NB4 (cell line): Measurements from ENCODE around the gene ELMOD2.

Experiments used
- DNase-seq: peaks from one replicate; pipeline ENCODE4 v3.0.0; 2010; ENCODE audit warnings: low read depth
- H3K4me3 ChIP-seq: one replicate; pipeline ENCODE4 v1.5.1; 2011; ENCODE audit warnings: mild to moderate bottlenecking, low read depth, low read length, moderate library complexity
- CTCF ChIP-seq: IDR thresholded peaks from one replicate; pipeline ENCODE4 v1.5.1; 2012; ENCODE audit warnings: low read depth, low read length
- MAX ChIP-seq: IDR thresholded peaks from 2 replicates; pipeline ENCODE4 v1.6.1; 2011; ENCODE audit warnings: low read depth, low read length
- MYC ChIP-seq: IDR thresholded peaks from 2 replicates; pipeline ENCODE4 v1.6.1; 2011; ENCODE audit warnings: low read depth, low read length
- POLR2A ChIP-seq: IDR thresholded peaks from 2 replicates; pipeline ENCODE4 v1.6.1; 2011; ENCODE audit warnings: mild to moderate bottlenecking; ENCODE audit not compliant: insufficient read length; ENCODE audit errors: extremely low read depth

ELMOD2 gene

GRCh38 chr4:140557831-140558435 is 34.0 kb downstream of the ELMOD2 start:
- no peak overlapping the region for H3K4me3 ChIP-seq
- DNase-seq: no peak
- TF ChIP-seq CTCF (no peak), POLR2A (no peak), MYC (no peak), MAX (no peak)

- DNase-seq: no peak
- TF ChIP-seq POLR2A: no peak
- no peak for TF ChIP-seq MAX
- no peak for TF ChIP-seq CTCF
- TF ChIP-seq MYC: no peak
- H3K4me3 ChIP-seq: no peak overlapping the region
Observed at GRCh38 chr4:140559696-140560095, 35.7 kb downstream of the ELMOD2 start.

- TF ChIP-seq POLR2A (no peak), CTCF (no peak), MYC (no peak), MAX (no peak)
- no peak for DNase-seq
- no peak within 1 kb of the TSS for H3K4me3 ChIP-seq
Observed at GRCh38 chr4:140568507-140569306, 44.7 kb downstream of the ELMOD2 start, which contains the start of gene UCP1. UCP1 (minus strand) TSS chr4:140568961; CDS start chr4:140568729, 232 bp downstream.

- no peak overlapping the region for H3K4me3 ChIP-seq
- DNase-seq: no peak
- TF ChIP-seq MAX (no peak), POLR2A (no peak), CTCF (no peak), MYC (no peak)
Observed at GRCh38 chr4:140569307-140569638, 45.3 kb downstream of the ELMOD2 start.

- TF ChIP-seq CTCF (no peak), MYC (no peak), POLR2A (no peak), MAX (no peak)
- no peak for DNase-seq
- H3K4me3 ChIP-seq: no peak overlapping the region
Observed at GRCh38 chr4:140571620-140572019, 47.7 kb downstream of the ELMOD2 start.
